ENCODE results near the gene CBLB. TPM values are rescaled to one million over a fixed set of nuclear protein-coding genes. Genes with fewer than 3 reads are reported as not detected.
"Not testable (repeated sequence)": the region's sequence is repeated elsewhere in the genome, so short reads cannot be mapped to it uniquely, and the experiment has no call there.

CBLB gene
- total RNA-seq, 1 donor from 2014 or later = 140 TPM

DNA sequence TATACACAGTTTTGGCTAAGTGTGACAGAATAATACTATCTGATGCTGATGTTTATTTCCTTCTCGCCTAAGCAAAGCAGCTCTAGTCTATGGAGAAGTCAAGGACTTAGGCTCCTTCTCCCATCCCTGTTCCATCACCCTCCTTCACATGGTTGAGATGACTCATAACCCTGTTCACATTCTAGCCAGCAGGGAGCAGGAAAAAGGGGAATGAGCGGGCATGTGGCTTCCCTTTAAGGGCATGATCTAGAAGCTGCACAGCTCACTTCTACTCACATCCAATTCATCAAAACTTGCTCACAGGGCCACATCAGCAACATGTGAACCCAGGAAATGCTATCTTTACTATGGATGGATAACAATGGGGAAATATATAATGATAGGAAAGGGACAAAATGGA lies 40.9 kb downstream of the CBLB start:
- DNase-seq (ENCODE audit: low spot score) (no peak), ATAC-seq (peak; percentile 69)
- intact Hi-C loops (cut with DNase I) = no loop called here

DNA sequence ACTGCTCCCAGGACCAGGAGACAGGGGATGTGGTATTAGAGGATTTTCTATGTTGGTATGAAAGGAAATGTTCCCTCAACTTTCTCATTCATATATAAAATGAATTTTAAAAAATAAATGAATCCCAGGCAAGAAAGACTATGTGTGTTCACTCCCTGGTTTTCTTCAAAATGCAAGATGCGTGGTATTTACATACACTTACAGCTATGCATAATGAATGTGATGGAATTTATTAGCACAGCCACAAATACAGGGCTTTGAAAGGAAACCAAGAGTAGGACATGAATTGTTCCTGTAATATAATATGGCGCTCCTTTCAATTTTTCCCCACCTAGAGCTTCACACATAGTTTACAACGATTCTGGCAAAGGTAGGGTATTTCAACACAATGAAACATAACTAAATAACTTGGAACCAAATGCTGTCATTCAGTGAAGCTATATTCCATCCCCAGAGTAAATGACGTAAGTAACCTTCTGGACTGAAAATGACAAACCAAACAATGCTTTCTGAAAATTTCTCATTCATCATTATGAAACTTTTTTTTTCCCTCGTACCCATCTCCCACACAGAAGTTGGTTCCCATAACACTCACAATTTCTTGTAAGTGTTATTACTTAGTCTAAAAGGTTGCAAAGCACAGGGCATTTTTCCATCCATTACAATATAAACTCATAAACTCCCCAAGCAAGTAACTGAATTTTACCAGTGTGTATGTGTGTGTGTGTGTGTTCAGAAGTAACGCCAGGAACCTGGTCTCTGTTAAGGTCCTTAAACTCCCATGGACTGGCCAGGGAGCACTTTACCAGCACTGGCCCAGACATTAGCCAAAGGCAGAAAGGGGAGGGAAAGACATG lies 41.8 kb downstream of the CBLB start:
- DNase-seq (ENCODE audit: low spot score) (no peak), ATAC-seq (no peak)
- intact Hi-C loops (cut with DNase I) = no loop called here

DNA sequence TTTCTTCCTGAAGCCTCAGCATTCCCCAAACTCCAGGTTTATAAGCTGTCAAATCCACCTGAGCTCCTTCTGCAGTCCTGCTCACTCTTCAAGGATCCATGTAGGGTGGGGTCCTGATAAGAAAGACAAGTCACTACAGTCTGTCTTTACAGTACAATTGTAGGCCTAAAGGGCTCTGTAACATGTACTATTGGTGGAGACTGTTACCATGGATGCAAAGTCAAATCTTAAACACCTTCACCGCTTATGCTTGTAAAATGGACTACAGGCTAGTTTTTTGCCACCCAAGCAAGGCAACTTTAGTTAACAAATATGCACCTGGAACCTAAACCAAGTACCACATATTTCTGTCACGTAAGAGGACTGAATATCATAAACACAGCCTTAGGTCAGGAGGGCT lies 44.7 kb downstream of the CBLB start:
- intact Hi-C loops (cut with DNase I) = no loop called here
- ATAC-seq (no peak), DNase-seq (ENCODE audit: low spot score) (no peak)

DNA sequence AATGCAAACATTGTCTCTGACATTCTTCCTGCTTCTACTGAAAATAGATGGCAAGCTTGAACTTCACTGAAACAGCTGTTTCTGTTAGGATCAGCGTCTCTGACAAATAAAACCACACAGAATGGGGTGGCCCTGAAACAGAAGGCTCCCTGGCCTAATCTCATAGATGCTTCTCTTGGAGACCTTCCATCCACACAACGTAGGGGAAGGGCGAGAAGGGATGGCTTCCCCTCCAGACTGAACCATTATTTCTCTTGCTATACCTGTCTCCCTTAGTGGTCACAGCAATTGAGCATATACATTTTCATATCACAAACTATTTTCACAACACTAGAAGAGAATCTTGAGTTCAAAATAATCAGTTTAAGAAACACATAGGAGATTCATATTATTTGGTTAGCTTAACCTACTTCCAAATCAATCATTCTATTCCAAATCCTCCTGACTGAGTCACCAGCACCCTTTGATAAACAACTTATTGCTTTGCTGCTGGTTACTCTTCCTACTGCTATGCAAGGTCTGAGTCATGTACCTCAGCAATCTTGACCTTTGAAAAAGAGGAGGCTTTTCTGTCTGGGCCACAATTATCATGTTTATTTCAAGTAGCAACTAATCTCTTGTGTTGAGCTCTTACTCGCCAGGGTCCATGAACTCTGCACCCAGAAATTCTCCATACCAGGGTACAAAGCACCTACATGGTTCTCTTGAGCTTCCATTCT lies 45.5 kb downstream of the CBLB start:
- DNase-seq (ENCODE audit: low spot score) (no peak), ATAC-seq (no peak)
- intact Hi-C loops (cut with DNase I) = no loop called here

DNA sequence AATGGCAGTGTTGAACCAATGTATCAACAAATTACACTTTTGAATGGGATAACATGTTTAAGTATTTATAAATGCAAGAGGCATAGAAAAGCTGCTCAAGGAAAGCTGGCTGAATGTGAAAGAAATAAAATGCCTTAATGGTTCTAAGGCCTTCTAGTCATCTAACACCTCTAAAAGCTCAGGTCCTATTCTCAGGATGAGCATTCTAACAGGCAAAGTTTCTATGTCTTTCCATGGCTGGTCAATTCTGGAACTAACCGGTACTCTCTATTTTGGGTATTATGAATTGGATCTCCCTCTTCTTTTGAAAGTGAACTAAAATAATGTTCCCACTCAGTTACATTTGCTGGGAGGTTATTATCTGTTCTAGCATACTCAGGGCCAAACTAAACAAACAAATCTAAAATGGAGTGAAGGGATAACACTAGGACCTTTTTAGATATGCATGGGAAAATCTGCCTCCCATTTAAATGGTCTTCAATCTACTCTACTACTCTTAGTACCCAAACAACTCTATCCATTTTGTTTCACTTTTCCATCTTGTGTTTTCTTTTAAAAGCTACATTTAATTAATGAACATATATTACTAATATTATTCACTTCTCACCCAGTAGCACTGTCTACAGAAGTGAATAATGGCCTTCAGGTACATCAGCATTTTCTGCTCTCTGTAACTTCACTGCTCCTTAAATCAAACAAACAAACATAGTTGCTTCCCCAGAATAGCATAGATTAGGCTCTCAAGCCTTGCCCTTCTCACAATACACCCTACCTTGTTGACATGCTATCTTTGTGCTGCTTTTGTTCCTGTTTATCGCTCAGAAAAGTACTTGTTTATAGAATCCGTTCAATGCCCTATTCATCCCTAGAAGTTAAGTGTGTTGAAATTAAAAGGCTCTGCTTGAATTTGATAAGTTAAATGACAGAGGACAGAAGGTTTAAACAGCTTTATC lies 46.4 kb downstream of the CBLB start:
- intact Hi-C loops (cut with DNase I) = no loop called here
- ATAC-seq (peak; percentile 52), DNase-seq (ENCODE audit: low spot score) (no peak)

DNA sequence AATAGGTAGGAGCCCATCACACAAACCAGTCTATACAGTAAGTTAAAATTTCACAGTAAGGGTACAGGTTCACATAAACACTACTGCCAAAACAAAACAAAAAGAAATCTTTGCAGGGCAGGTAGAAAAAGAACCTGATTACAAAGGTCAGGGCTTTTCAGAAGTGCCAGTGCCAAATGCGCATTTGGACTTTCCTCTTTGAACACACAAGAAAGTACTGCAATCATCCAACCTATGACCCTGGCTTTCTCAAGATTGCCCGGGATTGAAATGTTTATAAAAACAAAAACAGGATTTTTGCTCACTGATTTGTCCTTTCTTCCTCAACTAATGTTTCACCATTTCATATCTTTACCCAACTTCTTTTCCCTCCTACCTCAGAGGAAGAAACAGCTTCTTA lies 47.4 kb downstream of the CBLB start:
- peak; percentile 54 for ATAC-seq
- intact Hi-C loops (cut with DNase I) = no loop called here

DNA sequence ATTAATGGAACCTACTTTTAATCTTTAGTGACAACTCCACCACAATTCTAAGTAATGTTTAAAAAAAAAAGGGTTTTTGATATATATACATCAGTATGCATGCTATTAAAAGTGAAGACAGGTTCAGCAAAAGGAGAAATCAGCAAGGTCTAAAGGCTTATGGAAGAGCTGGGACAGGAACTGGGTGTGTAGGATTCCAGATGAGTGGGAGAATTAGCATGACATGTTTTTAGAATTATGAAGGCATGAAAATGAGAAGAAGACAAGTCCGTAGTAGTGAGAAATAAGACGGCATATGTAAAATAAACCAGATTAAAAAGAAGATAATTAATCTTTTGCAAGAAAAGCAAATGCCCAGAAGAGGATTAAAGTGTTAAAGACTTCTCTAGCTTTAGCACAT lies 52.0 kb downstream of the CBLB start:
- no peak for ATAC-seq
- intact Hi-C loops (cut with DNase I) = no loop called here
- DNase-seq (ENCODE audit: low spot score) = no peak

More for the DNA sequence above, 47.4 kb downstream of the CBLB start:
- no peak for DNase-seq (ENCODE audit: low spot score)

DNA sequence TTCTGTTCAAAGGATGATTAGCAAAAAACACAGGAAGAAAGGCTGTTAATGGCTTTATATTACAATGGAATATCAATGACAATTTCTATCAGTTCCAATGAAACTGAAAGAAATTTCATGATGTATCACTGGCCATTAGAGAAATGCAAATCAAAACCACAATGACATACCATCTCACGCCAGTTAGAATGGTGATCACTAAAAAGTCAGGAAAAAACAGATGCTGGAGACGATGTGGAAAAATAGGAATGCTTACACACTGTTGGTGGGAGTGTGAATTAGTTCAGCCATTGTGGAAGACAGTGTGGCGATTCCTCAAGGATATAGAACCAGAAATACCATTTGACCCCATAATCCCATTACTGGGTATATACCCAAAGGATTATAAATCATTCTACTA lies 53.5 kb downstream of the CBLB start:
- DNase-seq (ENCODE audit: low spot score); intact Hi-C loops (cut with DNase I); ATAC-seq: not testable (repeated sequence)

DNA sequence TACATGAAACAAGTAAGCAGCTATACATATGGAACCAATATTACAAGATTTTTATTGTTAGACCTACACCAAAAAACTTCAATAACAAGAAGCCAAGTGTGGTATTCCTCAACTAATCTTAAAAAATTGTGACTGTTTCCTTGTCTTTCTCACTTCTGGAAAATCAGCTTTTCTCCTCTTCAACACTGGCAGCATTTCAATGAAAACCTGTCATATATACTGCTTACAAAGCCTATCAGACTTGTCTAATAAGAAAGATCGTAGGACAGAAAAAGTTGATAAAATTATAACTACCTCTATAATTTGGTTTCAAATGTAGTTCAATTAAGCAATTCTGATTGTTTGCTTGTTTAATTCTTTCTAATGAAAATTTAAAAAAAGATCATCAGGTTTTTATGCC lies 55.1 kb downstream of the CBLB start:
- no peak for ATAC-seq
- DNase-seq (ENCODE audit: low spot score) = no peak
- intact Hi-C loops (cut with DNase I) = no loop called here

DNA sequence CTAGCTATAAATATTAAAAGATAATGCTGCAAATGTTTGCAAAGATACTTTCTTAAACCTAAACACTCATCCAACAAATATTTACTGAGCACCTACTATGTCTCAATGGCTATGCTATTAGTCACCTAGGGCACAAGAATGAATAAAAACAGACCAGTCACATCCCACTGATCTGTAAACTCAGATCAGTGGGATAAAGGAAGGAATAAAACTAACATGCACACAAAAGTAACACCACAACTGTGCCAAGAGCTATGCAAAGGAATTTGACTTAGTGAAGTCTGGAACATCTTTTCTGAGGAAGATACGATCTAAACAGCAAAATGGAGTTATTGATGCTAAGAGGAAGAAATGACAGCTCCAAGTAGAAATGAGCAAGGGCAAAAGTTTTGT lies 56.6 kb downstream of the CBLB start:
- ATAC-seq (no peak), DNase-seq (ENCODE audit: low spot score) (no peak)
- intact Hi-C loops (cut with DNase I) = no loop called here

DNA sequence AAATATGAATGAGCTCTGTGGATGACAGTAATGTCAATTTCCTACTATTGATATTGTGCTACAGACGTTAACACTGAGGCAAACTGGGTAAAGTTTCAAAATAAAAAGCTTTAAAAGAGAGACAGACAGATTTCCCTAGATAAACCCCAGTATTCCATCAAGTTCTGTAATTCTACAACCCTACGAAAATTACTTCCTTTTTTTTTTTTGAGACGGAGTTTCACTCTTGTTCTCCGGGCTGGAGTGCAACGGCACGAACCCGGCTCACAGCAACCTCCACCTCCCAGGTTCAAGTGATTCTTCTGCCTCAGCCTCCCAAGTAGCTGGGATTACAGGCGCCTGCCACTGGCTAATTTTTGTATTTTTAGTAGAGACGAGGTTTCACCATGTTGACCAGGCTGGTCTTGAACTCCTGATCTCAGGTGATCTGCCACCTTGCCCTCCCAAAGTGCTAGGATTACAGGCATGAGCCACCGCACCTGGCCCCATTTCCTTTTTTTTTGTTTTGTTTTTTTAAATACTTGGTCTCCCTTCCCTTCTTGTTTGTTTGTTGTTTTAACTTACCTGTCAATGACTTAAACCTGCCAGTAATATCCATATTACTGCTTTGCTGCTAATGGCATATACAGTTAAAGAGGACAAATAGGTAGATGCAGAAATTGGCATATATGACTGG lies 57.2 kb downstream of the CBLB start:
- DNase-seq (ENCODE audit: low spot score) (no peak), ATAC-seq (no peak)
- intact Hi-C loops (cut with DNase I) = no loop called here

DNA sequence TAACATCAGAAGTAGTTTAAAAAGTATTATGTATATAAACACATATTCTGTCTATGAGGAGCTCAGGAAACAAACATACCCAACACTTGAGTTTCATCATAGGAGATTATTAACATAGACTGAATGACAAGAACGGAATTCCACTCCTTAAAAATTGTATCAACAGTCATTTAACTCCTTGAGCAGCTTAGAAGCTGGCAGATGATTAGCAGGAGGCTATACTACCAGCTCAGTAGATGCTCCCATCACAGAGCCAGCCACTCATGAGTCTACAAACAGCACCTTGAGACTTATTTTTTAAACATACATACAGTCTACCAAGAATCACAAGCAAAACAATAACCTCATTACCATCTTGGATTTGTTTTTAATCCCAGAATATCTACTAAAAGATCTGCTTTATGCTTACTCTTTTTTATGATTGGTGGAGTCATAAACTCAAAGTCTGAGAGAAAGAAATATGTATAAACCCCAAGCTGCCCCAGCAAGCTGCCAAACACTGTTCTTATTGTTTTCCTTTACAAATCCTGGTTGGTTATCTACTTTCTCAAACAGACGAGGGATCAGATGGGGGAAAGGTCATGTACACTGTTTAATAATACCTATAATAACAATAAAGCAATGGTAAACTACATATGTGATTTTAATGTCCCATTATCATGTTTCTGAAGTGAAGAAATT lies 59.5 kb downstream of the CBLB start:
- no peak for DNase-seq (ENCODE audit: low spot score)
- no peak for ATAC-seq
- intact Hi-C loops (cut with DNase I) = no loop called here

DNA sequence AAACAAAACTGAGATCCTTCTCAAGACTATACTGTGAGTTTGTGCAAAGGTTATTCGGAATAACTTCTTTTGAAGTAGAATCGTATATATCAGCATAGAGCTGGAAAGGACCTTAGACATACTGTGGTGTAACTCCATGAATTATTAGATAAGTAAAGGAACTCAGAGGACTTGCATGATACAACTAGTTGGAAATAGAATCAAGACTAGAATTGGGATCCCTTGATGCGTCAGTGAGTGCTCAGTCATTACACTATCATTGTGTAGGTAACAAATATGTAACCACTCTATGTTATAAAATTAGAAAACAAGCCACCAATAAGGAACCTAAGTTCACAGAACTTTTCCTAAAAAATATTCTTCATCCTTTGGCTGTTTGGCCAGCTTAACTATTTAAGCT lies 61.1 kb downstream of the CBLB start:
- ATAC-seq = no peak
- intact Hi-C loops (cut with DNase I) = no loop called here

DNA sequence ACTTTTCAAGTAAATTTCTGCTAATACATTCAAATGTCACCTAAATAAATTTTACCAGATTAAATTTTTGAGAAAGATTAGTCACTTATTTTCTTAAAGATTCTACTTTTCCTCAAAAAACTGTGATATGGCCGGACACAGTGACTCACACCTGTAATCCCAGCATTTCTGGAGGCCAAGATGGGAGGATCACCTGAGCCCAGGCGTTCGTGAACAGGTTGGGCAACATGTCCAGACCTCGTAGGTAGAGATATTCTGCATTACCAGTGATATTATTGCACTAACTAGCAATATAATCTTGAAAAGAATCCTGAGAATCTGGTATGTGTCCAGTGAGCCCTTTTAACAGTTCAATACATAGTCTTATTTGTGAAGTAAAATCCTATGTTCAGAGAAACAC lies 61.7 kb downstream of the CBLB start:
- DNase-seq (ENCODE audit: low spot score) = no peak
- no peak for ATAC-seq
- intact Hi-C loops (cut with DNase I) = no loop called here

More for the DNA sequence above, 61.1 kb downstream of the CBLB start:
- no peak for DNase-seq (ENCODE audit: low spot score)

DNA sequence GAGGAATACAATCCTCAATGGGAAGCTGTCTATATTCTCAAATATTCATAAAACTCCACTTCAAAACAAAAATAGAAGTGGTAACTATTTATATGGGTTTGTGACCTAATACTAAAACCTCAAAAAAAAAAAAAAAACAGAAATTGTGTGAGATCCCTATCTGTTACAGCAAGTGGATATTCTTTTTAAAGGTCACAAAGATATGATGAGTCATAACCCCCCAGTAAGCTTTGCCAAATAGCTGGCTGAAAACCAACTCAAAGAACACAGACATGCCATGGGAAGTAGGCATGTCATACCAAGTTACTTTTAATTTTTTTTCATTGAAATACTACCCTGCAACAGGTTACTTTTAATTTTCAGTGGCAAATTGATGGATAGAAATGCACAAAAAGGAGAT lies 62.5 kb downstream of the CBLB start:
- ATAC-seq (peak; percentile 49), DNase-seq (ENCODE audit: low spot score) (no peak)
- intact Hi-C loops (cut with DNase I) = no loop called here

DNA sequence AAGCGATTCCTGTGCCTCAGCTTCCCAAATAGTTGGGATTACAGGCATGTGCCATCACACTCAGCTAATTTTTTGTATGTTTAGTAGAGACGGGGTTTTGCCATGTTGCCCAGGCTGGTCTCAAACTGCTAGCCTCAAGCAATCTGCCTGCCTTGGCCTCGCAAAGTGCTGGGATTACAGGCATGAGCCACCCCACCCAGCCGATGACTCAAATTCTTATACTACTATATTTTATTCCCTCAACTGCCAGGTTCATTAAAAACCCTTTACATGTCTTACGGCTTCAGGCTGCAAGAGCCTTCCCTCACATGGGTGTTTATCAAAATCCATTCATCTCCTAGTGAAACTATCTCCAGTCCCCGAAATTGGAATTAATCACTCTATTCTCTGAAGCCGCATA lies 63.4 kb downstream of the CBLB start:
- intact Hi-C loops (cut with DNase I) = no loop called here
- DNase-seq (ENCODE audit: low spot score) (no peak), ATAC-seq (no peak)

DNA sequence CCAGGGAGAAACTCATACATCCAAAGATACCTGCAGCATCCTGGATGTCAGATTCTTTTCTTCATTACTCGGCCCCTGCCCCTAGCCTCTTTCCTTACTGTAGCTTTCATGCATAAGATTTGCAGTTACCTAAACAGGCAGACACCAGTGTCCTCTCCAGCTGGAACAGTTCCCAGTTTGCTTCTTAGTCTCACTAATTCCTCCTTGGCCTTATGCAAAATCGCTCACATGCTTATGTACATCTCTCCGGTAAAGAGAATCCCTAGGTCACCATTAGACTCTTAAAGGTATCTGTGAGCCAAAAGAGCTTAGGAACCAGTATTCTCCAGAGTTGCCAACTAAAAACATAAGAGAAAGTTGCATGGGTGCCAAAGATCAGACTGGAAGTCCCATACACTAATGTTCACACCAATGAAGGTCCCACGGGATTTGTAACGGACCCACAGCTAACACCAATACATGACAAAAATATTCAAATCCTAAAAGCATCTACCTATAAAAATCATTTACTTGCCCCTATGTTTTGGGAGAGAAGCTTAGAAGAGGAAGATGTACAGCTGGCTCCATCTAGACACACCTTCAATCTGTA lies 66.6 kb downstream of the CBLB start:
- DNase-seq (ENCODE audit: low spot score) = no peak
- ATAC-seq = no peak
- intact Hi-C loops (cut with DNase I) = no loop called here

DNA sequence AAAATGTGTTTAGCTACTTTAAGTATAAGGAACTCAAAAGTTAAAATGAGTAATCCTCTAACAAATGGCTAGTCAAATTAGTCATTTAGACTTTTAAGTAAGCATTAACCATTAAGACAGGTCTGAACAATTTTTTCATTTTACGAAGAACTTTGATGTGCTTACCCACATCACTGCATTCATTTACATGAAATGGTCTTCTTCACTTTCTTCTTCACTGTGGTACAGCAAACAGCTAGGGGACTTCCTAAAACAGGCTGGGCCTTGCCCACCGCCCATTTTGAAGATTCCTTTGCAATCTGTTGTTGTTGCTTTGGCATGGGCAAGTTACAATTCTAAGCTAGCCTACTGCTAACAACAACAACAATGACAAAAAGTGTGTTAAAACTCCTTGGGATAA lies 67.4 kb downstream of the CBLB start:
- no peak for ATAC-seq
- intact Hi-C loops (cut with DNase I) = no loop called here
- DNase-seq (ENCODE audit: low spot score) = no peak
